H1 (cell line): ENCODE data around the gene CACNG7. TPM values are rescaled to one million over a fixed set of nuclear protein-coding genes. Genes with fewer than 3 reads are reported as not detected.

Experiments
- CTCF ChIA-PET: fragments of 300-600 bp; sonication (Branson Sonifier 250); formaldehyde crosslinking; loops from one replicate; lab custom pipeline; 2021; ENCODE audit not compliant: partially characterized antibody; lab: Charles Lee
- POLR2A ChIA-PET: fragments of 300-600 bp; sonication (Branson Sonifier 250); formaldehyde crosslinking; loops from one replicate; lab custom pipeline; 2021; ENCODE audit warnings: inconsistent platforms; ENCODE audit not compliant: partially characterized antibody; lab: Charles Lee
- DNase-seq, 2 experiments: peaks; one replicate each; pipeline versions ENCODE4 v3.0.0 to v3.0.0-alpha.2; 2010 to 2022; ENCODE audit warnings: low spot score in 2 of 2, low read depth in 1 of 2, mixed read lengths in 1 of 2
- FAIRE-seq: peaks from 2 replicates; lab custom pipeline; 2011; peaks lifted over from hg19 to GRCh38; lab: Jason Lieb, UNC
- H2AFZ ChIP-seq: 2 replicates; pipeline ENCODE4 v1.8.1; 2012; ENCODE audit warnings: low read length, inconsistent platforms
- H2AK5ac ChIP-seq: 2 replicates; pipeline ENCODE4 v1.6.1; 2013; ENCODE audit warnings: low read depth, low read length
- H2BK120ac ChIP-seq: replicated peaks from 2 replicates; pipeline ENCODE3; 2013; ENCODE audit warnings: low read depth, low read length, inconsistent platforms
- H2BK12ac ChIP-seq: 2 replicates; pipeline ENCODE4 v1.6.1; 2013; ENCODE audit warnings: low read depth, low read length
- H2BK15ac ChIP-seq: 2 replicates; pipeline ENCODE4 v1.6.1; 2013; ENCODE audit warnings: low read length
- H2BK20ac ChIP-seq: 2 replicates; pipeline ENCODE4 v1.6.1; 2013; ENCODE audit warnings: low read length
- H2BK5ac ChIP-seq: 2 replicates; pipeline ENCODE4 v1.6.1; 2013; ENCODE audit warnings: low read depth, low read length
- H3K14ac ChIP-seq: 2 replicates; pipeline ENCODE4 v1.6.1; 2013; ENCODE audit warnings: inconsistent platforms; ENCODE audit not compliant: insufficient read length
- H3K18ac ChIP-seq: 2 replicates; pipeline ENCODE4 v1.6.1; 2013; ENCODE audit warnings: low read length; ENCODE audit errors: extremely low read depth
- H3K23ac ChIP-seq: 2 replicates; pipeline ENCODE4 v1.6.1; 2013; ENCODE audit warnings: inconsistent platforms; ENCODE audit not compliant: insufficient read length
- H3K23me2 ChIP-seq: 2 replicates; pipeline ENCODE4 v1.6.1; 2013; ENCODE audit warnings: low read depth, low read length
- H3K27ac ChIP-seq: 2 replicates; pipeline ENCODE4 v1.6.1; 2011; ENCODE audit warnings: low read depth, low read length, inconsistent platforms
- H3K27me3 ChIP-seq, 4 experiments: replicated peaks in 1 of 4; 1 replicate in 1 of 4; 2 replicates in 3 of 4; pipeline versions ENCODE4 v1.6.1 to v1.8.1; 2011 to 2013; ENCODE audit warnings: low read length in 3 of 4, mild to moderate bottlenecking in 3 of 4, inconsistent platforms in 2 of 4, mixed read lengths in 2 of 4, moderate library complexity in 1 of 4; ENCODE audit not compliant: control insufficient read depth in 3 of 4, insufficient read depth in 3 of 4; ENCODE audit errors: extremely low read depth in 1 of 4
- H3K36me3 ChIP-seq, 4 experiments: 2 replicates each; pipeline versions ENCODE4 v1.6.1 to v1.8.1; 2011 to 2013; ENCODE audit warnings: mild to moderate bottlenecking in 4 of 4, low read length in 3 of 4, moderate library complexity in 2 of 4, control low read depth in 1 of 4, inconsistent platforms in 1 of 4; ENCODE audit not compliant: insufficient read depth in 4 of 4, control insufficient read depth in 2 of 4
- H3K4ac ChIP-seq: replicated peaks from 2 replicates; pipeline ENCODE3; 2013; ENCODE audit warnings: low read length, low read depth, mixed read lengths, inconsistent platforms; ENCODE audit not compliant: insufficient read length
- H3K4me1 ChIP-seq, 4 experiments: replicated peaks in 1 of 4; 1 replicate in 1 of 4; 2 replicates in 3 of 4; pipeline versions ENCODE4 v1.6.1 to v1.8.1; 2011 to 2013; ENCODE audit warnings: low read length in 3 of 4, inconsistent platforms in 2 of 4, mixed read lengths in 1 of 4; ENCODE audit not compliant: insufficient read depth in 4 of 4, control insufficient read depth in 3 of 4
- H3K4me2 ChIP-seq, 2 experiments: 2 replicates each; pipeline versions ENCODE4 v1.6.1 to v1.8.1; 2011 to 2013; ENCODE audit warnings: low read depth in 2 of 2, low read length in 2 of 2, control low read depth in 1 of 2, inconsistent platforms in 1 of 2, mild to moderate bottlenecking in 1 of 2; ENCODE audit not compliant: insufficient read depth in 1 of 2
- H3K4me3 ChIP-seq, 4 experiments: fragments of 200-600, 300-600 bp in 1 of 4; sonication (generic), shearing (Covaris generic), sonication (Bioruptor Twin) in 1 of 4; 2 replicates each; pipeline versions ENCODE4 v1.5.1 to v1.8.1; 2011 to 2016; ENCODE audit warnings: low read length in 4 of 4, low read depth in 3 of 4, control low read depth in 2 of 4, inconsistent platforms in 2 of 4, mild to moderate bottlenecking in 2 of 4, mixed read lengths in 1 of 4, moderate library complexity in 1 of 4; ENCODE audit not compliant: insufficient read depth in 2 of 4; ENCODE audit errors: extremely low read depth in 1 of 4
- H3K56ac ChIP-seq: replicated peaks from 2 replicates; pipeline ENCODE3; 2013; ENCODE audit warnings: low read depth, mild to moderate bottlenecking, mixed read lengths, low read length, inconsistent platforms; ENCODE audit not compliant: insufficient read length
- H3K79me1 ChIP-seq: 2 replicates; pipeline ENCODE4 v1.6.1; 2013; ENCODE audit warnings: low read depth, low read length, control low read depth
- H3K79me2 ChIP-seq, 2 experiments: 2 replicates each; pipeline versions ENCODE4 v1.6.1 to v1.8.1; 2012 to 2013; ENCODE audit warnings: low read length in 2 of 2, mild to moderate bottlenecking in 2 of 2, inconsistent platforms in 1 of 2; ENCODE audit not compliant: insufficient read depth in 2 of 2, control insufficient read depth in 1 of 2
- H3K9ac ChIP-seq, 4 experiments: replicated peaks in 1 of 4; 1 replicate in 1 of 4; 2 replicates in 3 of 4; pipeline versions ENCODE4 v1.6.1 to v1.8.1; 2011 to 2013; ENCODE audit warnings: low read depth in 3 of 4, low read length in 3 of 4, control low read depth in 2 of 4, mild to moderate bottlenecking in 2 of 4, moderate library complexity in 2 of 4, inconsistent platforms in 1 of 4; ENCODE audit errors: extremely low read depth in 1 of 4
- H3K9me3 ChIP-seq, 2 experiments: 2 replicates each; pipeline versions ENCODE4 v1.6.1 to v1.8.1; 2012 to 2013; ENCODE audit warnings: mild to moderate bottlenecking in 2 of 2, moderate library complexity in 2 of 2, control low read depth in 1 of 2, inconsistent platforms in 1 of 2, low read depth in 1 of 2, low read length in 1 of 2, mixed read lengths in 1 of 2; ENCODE audit not compliant: insufficient read depth in 2 of 2
- H4K20me1 ChIP-seq, 2 experiments: replicated peaks in 1 of 2; 2 replicates each; pipeline versions ENCODE3 to v1.8.1; 2011 to 2013; ENCODE audit warnings: inconsistent platforms in 2 of 2, low read length in 2 of 2, mild to moderate bottlenecking in 1 of 2; ENCODE audit not compliant: insufficient read depth in 2 of 2, control insufficient read depth in 1 of 2
- H4K5ac ChIP-seq: 2 replicates; pipeline ENCODE4 v1.6.1; 2013; ENCODE audit warnings: low read length, low read depth, mixed read lengths, inconsistent platforms; ENCODE audit not compliant: insufficient read length
- H4K8ac ChIP-seq: 2 replicates; pipeline ENCODE4 v1.8.0; 2013; ENCODE audit warnings: mild to moderate bottlenecking, moderate library complexity, low read length, inconsistent platforms; ENCODE audit not compliant: insufficient read depth; ENCODE audit errors: extremely low read depth
- H4K91ac ChIP-seq: replicated peaks from 2 replicates; pipeline ENCODE3; 2013; ENCODE audit warnings: low read length, mixed read lengths, inconsistent platforms; ENCODE audit not compliant: insufficient read length
- WGBS, 2 experiments: shearing (Covaris generic) in 1 of 2; methylation state at CpG; one replicate each; pipeline versions ENCODE4 v1.1.6 to v1.1.7; 2013 to 2015; ENCODE audit warnings: low lambda C conversion rate in 2 of 2, mixed read lengths in 2 of 2, inconsistent platforms in 1 of 2, low coverage in 1 of 2, missing lambda C conversion rate in 1 of 2; ENCODE audit not compliant: insufficient replicate concordance in 2 of 2, insufficient coverage in 1 of 2, insufficient read length in 1 of 2; ENCODE audit errors: extremely low coverage in 1 of 2, missing lambda C conversion rate in 1 of 2; 5-methylcytosine and 5-hydroxymethylcytosine counted together
- polyA plus RNA-seq, 7 experiments: library from polyadenylated mRNA; depleted of rRNA in 3 of 7; stranded (reverse) in 5 of 7; unstranded in 2 of 7; fragments of >200 nt in 5 of 7; fragments of 200-250 nt in 2 of 7; gene quantifications; 1 replicate in 5 of 7; 2 replicates in 1 of 7; 4 replicates in 1 of 7; pipeline versions ENCODE4 v1.2.1 to v1.2.3, GENCODE V29; 2011 to 2013; ENCODE audit warnings: missing spikeins in 2 of 7, mixed read lengths in 2 of 7
- total RNA-seq: library from RNA; stranded (reverse); fragmentation: NEBNext Ultra II Directional; extraction: Animal tissue kit (Norgen Biotek cat#: 25700); gene quantifications from 2 replicates; pipeline ENCODE4 v1.2.1, GENCODE V29; 2021
- TF ChIP-seq, protein P1 (sequence below): IDR thresholded peaks from 2 replicates; pipeline ENCODE4 v1.6.1; 2011; ENCODE audit warnings: low read depth, mild to moderate bottlenecking, low read length; ENCODE audit not compliant: insufficient read depth

Gene CACNG7
- total and polyA plus RNA-seq, 2 of the 8 experiments (the other 6 are each of a cell fraction or from before 2014, with no cell fraction given) = 28.9 to 69.8 TPM

DNA sequence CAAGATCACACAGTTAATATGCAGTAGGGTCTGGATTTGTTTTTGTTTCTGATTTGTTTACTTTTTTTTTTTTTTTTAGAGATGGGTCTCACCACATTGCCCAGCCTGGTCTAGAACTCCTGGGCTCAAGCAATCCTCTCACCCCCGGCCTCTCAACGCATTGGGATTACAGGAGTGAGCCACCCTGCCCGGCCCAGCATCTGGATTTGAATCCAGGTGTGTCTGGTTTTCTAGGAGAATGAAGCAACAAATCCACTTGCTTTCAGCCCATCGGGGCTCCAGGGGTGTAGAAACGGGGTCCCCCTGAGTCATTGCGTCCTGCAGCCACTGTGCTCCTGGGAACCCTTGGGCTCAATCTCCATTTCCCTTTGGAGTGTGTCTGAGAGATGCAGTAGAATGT, 60.3 kb downstream of the CACNG7 start:
- Histone ChIP-seq H2BK120ac (no peak overlapping the region), H2AK5ac (no peak overlapping the region), H3K14ac (no peak overlapping the region), H3K27me3 (no peaks in the 10 kb centered on the region), H2BK20ac (no peak overlapping the region), H3K9ac (no peak overlapping the region), H4K5ac (no peak overlapping the region), H3K4me3 (no peak overlapping the region), H3K18ac (no peak overlapping the region), H2BK15ac (no peak overlapping the region), H3K4me2 (no peak overlapping the region), H4K8ac (no peak overlapping the region), H2AFZ (no peak overlapping the region), H3K36me3 (peaks cover 7 to 31% (median 11%) of the 10 kb centered on the region in 4 experiments; a peak in 6 of 8 replicates), H3K4ac (no peak overlapping the region), H3K4me1 (no peaks in the 10 kb centered on the region), H3K27ac (no peak overlapping the region), H3K23ac (no peak overlapping the region), H3K23me2 (no peaks in the 10 kb centered on the region), H2BK5ac (no peak overlapping the region), H3K79me1 (peaks cover 3% of the 10 kb centered on the region), H4K91ac (no peak overlapping the region), H2BK12ac (no peak overlapping the region), H3K56ac (no peak overlapping the region), H4K20me1 (peaks cover 2 to 7% of the 10 kb centered on the region in 2 experiments), H3K9me3 (no peaks in the 10 kb centered on the region), H3K79me2 (peaks cover 0 to 13% of the 10 kb centered on the region in 2 experiments; a peak in 1 of 4 replicates)
- 93% methylated on average over 6 of the region's 6 CpGs; no CpG with 5 or more reads in 1 of the 2 experiments for WGBS, 2 experiments
- TF ChIP-seq, protein P1, sequence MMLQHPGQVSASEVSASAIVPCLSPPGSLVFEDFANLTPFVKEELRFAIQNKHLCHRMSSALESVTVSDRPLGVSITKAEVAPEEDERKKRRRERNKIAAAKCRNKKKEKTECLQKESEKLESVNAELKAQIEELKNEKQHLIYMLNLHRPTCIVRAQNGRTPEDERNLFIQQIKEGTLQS = no peak
- POLR2A ChIA-PET = interaction anchor here (1.5 kb wide), 1 partner anchor 9 kb away, joined by 3 read pairs; no protein-coding TSS in a partner anchor
- FAIRE-seq = no peak
- CTCF ChIA-PET = interaction anchor here (0.7 to 3.6 kb wide), 3 partner anchors 10 to 57 kb away, joined by 3 to 13 read pairs (median 4); no protein-coding TSS in a partner anchor
- no peak for DNase-seq
